ENCODE results near the gene SUN2.

DNA sequence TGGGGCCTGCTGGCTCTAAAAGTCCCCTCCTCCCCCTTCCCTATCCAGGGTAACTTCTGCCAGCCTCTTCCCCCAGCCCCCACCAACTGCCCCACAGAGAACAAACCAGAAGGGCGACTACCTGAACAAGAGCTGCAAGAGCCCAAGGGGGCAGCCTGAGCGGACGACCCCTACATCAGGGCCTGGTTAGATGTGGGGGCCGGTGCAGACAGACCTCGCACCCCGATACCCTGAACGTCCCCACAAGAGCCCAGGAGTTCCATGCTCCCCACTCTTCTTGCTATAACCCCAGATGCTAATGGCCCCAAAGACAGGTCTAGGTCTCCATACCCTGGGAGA is 20.7 kb downstream of the SUN2 start:
- no peak for TF ChIP-seq CEBPB (IDR thresholded peaks at IDR 0.05)
- TF ChIP-seq RAD21 (IDR thresholded peaks at IDR 0.05; ENCODE audit: low read depth), result no peak
- TF ChIP-seq YY1 (IDR thresholded peaks at IDR 0.05; ENCODE audit: low read depth), result no peak
- no peak for TF ChIP-seq CREB1 (IDR thresholded peaks at IDR 0.05; ENCODE audit: low read depth)
- no peak for TF ChIP-seq EGR1 (IDR thresholded peaks at IDR 0.05)
- no peak for TF ChIP-seq FOXM1 (IDR thresholded peaks at IDR 0.05; ENCODE audit: borderline replicate concordance, low read depth)
